HG03095 (cell line): Measurements from ENCODE around the gene MORC4.

Source experiments
- ATAC-seq: cut with Tn5 transposase; IDR thresholded peaks from one replicate; pipeline ENCODE4 v1.9.1; 2021; ENCODE audit warnings: moderate library complexity; ENCODE audit not compliant: unreplicated experiment

MORC4 gene

DNA sequence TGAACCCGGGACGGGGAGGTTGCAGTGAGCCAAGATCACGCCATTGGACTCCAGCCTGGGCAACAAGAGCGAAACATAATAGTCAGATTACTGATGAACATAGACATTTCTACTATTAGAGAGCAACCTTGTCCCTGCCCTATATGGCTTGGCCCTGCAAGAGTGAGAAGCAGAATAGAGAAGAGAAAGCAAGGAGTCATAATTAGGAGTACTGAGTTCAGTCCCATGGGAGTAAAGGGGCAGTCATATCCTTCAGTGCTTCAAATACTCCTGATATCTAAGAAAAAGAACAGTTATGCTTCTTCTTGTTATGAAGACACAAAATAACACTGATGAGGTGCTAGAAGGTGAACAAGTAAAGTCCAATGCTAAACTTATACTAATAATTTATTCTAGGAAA lies 46.0 kb downstream of the MORC4 start:
- no peak for ATAC-seq

DNA sequence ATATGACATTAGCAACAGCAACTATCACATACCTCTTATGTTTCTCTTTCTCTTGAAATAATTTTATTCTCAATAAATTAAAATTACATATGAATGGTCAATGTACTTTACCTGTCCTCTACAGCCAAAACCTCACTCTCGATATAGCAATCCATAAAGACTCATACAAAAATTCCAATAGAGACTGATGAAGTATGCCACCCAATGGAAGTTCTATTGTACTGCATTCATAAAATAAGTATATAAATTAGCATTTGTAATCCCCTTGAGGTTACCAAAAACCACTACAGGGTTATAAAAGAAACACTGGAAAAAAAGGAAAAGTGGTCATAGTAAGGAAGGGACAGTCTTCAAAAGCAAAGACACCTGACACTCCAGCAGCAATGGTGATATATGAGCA lies 47.0 kb downstream of the MORC4 start:
- ATAC-seq = no peak

GRCh38 chrX:106952538-106952937 lies 47.5 kb downstream of the MORC4 start:
- ATAC-seq = no peak

- no peak for ATAC-seq
Observed at GRCh38 chrX:106952089-106952488, 47.9 kb downstream of the MORC4 start.

DNA sequence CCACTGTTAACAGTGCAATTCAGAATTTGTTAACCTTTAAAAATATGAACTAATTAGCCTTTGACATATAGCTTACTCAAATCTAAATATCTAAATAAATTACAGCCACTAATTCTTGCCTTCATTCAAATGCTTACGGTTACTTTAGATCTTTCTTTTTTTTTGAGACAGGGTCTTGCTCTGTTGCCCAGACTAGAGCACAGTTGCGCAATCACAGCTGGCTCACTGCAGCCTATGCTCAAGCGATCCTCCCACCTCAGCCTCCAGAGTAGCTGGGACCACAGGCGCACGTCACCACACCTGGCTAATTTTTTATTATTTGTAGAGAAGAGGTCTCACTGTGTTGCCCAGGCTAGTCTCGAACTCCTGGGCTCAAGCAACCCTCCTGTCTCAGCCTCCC lies 48.8 kb downstream of the MORC4 start:
- no peak for ATAC-seq

- ATAC-seq = no peak
Observed at GRCh38 chrX:106950381-106950780, 49.6 kb downstream of the MORC4 start.

- ATAC-seq = no peak
Observed at GRCh38 chrX:106949366-106949765, 50.6 kb downstream of the MORC4 start.

DNA sequence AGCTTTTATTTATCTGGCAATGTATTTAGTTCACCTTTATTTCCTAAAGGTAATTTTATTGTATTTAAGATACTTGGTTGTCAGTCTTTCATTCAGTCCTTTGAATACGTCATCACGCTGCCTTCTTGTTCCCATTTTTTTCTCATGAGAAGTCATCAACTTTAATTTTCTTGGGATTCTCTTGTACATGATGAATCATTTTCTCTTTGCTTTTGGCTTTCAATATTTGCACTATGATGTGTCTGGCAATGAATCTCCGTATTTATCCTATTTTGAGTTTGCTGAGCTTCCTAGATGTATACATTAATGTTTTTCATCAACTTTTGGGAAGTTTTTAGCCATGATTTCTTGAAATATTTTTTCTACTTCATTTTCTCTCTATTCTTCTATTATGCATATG lies 51.4 kb downstream of the MORC4 start:
- ATAC-seq = no peak

DNA sequence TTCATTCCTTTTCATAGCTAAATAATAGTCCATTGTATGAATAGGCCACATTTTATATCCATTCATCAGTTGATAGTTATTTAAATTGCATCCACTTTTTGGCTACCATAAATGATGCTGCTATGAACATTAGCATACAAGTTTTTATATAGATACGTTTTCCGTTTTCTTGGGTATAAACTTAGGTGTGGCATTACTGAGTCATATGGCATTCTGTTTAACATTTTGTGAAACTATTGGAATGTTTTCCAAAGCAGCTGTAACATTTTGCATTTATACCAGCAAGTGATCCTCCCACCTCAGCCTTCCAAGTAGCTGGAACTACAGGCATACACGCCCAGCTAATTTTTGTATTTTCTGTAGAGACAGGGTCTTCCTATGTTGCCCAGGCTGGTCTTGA lies 53.5 kb downstream of the MORC4 start:
- ATAC-seq = no peak

GRCh38 chrX:106940068-106940467 lies 59.9 kb downstream of the MORC4 start:
- ATAC-seq = no peak

GRCh38 chrX:106939566-106939965 lies 60.4 kb downstream of the MORC4 start:
- ATAC-seq = no peak

DNA sequence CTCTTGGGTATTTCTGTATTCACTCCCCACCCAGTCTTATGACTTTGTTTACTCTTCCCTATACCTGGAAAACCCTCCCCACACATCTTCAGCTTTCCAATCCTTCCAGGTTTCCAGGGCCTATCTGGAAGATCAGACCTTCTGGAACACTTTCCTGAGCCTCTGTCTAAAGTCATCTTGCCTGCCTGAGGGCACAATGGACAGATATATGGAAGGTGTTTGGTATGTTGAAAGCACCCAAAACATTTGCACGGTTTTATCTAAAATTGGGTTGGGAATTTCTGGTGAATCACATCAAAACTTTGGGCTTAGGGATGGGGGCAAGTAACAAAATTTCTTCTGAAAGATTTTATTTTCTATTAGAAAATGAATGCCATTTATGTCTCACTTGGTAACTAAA lies 63.8 kb downstream of the MORC4 start:
- ATAC-seq = no peak

DNA sequence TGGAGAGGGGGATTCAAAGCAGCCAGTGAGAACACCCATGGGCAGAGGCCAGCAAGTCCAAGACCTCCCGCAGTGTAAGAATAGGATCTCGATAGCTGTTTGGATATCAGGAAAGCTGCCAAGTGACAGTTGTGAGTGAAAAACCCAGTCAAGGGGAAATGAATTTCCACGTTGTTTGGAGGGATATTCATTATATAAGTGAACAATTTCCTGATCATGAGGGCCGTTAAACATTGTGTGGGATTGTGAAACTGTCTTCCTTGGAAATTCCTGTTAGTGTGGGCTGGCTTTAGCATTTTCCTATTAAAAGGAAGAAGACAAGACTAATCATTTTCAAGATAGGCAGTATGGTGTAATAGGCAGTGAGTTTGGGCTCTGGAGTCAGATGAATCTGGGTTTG lies 64.8 kb downstream of the MORC4 start:
- no peak for ATAC-seq

DNA sequence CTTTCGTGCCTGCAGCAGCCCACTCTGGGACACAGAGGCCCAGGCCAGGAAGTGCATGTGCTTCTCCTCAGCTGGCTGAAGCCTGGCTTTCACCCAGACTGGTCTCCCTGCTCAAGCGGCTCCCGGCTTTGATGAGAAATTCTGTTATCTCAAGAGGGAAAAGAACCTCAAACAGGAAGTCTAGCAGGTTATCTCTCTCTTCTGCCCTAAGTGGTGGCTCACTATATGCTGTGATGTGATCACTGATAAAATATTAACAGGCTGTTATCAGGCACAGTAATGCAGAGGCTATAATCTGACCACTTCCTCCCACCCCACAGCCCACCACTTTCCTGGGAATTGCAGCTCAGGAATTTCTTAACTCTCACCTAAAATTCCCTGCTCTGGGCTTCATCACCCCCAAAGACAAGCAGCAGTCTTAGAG lies 66.5 kb downstream of the MORC4 start:
- ATAC-seq = no peak

DNA sequence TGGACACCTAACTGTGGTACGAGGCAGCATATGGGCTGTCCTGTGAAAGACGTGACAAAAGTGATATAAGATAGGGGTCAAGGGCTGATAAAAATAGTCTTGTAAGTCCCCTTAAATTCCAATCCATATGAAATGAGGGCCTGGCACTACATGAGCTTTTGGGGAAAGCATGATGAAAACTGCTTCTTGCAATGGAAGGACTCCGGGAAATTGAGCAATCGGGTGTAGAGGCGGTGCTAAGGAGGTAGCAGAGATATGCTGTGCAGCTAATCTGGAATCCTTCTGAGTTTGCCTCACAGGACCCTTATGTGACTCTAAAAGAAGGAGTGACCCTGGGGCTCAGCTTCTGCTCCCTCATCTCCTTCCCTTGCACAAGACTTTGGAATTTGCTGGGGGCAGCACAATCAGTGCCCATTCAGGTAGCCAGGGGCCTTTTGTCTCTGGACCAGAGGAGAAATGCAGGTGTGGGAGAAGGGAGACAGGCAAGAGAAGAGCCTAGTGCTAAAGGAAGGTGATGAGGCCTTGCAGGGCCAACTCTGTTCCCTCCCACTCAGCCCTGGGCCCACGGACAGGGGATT lies 67.0 kb downstream of the MORC4 start:
- no peak for ATAC-seq

GRCh38 chrX:106932492-106932923 lies 67.5 kb downstream of the MORC4 start:
- no peak for ATAC-seq

DNA sequence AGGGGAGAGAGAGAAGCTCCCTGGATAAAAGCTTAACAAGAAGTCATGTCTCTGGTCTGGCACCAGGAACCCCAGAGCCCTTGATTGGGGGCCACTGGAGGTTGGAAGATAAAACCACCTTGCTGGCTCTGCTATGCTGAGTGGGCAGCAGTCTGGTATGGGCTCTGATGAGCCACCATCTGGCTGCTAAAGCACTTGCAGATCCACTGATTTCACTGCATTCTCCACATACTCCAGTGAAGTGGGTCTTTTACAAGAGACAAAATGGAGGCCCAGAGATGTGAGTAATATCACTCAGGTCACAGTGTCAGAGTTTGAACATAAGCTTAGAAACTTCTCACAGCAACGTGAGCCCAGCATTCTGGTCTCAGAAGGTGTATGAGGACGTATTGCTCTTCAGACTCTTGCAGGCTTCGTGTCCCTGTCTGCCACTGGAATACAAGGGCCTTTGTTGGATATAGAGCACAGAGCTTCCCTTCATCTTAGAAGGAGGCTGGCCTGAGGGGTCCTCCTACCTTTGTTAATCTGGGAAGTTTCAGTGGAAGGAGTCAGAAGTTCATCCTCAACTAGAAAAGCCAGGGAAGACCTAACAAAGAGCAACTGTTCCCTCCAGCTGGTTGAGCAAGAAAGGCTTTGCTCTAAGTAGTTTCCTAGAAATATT lies 68.1 kb downstream of the MORC4 start:
- no peak for ATAC-seq

GRCh38 chrX:106928227-106928626 lies 71.8 kb downstream of the MORC4 start:
- no peak for ATAC-seq

DNA sequence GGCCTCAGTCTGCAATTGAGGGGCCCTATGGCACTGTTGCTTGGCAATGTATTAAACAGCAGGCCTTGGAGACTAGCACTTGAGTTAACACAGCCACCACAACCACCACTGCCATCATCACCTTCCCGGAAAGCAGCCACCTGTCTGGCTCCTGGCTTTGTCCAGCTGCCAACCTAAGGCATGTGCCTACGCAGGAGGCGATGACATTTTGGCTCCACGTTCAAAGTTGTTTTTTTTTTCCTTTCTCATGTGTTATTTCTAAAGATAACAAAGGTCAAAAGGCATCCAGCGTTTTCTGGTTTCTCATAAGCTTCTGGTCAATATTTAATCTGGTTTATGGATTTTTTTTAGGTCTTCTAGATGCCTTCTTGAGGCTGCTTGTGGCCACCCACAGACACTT lies 72.3 kb downstream of the MORC4 start:
- ATAC-seq = no peak

- no peak for ATAC-seq
Observed at GRCh38 chrX:106927023-106927422, 73.0 kb downstream of the MORC4 start.

DNA sequence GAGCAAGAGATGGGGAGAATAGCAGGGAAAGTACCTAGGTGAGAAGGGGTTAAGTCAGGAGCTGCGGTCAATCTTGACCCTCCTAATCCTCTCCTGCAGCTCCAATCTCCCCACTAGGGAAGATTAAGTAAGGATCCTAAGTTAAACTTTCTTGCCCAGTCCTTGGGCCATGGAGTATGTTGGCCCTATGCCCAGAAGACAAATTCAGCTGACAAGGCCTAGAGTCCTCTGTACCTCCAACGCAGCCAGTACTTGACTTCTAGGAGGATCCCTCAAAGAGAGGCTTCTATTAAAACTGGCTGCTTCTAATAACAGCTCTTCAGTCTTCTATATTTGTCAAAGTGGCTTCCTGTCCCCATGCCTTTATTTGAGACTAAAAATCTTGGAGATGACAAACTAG lies 78.4 kb downstream of the MORC4 start:
- ATAC-seq = no peak

GRCh38 chrX:106919932-106920452 lies 80.0 kb downstream of the MORC4 start, which contains the start of gene CLDN2:
Gene CLDN2 (plus strand): TSS chrX:106920402. CDS start chrX:106928229, 7,827 bp downstream.
- ATAC-seq = no peak
